CD4-positive, alpha-beta T cell treated with Interleukin-6 at 100 ng/mL for 8 hours (primary cell): ENCODE measurements around the gene ANKRD63.

Experiments
- DNase-seq: peaks from one replicate; pipeline ENCODE4 v3.0.0-alpha.2; 2020; ENCODE audit warnings: mixed read lengths, low spot score

The ANKRD63 gene

GRCh38 chr15:40242601-40243000, 40.3 kb downstream of the ANKRD63 start:
- no peak for DNase-seq

DNA sequence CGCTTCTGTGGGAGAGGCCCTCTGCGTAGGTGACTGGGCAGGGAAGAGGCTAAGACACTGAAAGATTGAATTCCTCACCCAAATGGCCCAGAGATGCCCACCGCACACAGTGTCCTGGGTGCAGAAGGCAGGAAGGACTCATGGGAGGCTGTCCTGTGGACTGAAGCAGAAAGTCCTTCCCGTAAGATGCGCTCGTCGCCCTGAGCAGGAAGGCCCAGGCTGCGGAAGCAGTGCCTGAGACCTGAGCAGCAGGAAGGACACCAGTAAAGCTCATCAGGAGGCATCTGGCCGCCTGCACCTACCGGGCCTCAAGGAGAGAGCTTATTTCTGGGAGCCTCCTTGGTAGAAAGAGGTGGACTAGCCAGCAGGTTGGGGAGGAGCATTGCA, 40.7 kb downstream of the ANKRD63 start:
- DNase-seq, result no peak

- DNase-seq, result no peak
Observed at GRCh38 chr15:40241269-40242212, 41.3 kb downstream of the ANKRD63 start.

DNA sequence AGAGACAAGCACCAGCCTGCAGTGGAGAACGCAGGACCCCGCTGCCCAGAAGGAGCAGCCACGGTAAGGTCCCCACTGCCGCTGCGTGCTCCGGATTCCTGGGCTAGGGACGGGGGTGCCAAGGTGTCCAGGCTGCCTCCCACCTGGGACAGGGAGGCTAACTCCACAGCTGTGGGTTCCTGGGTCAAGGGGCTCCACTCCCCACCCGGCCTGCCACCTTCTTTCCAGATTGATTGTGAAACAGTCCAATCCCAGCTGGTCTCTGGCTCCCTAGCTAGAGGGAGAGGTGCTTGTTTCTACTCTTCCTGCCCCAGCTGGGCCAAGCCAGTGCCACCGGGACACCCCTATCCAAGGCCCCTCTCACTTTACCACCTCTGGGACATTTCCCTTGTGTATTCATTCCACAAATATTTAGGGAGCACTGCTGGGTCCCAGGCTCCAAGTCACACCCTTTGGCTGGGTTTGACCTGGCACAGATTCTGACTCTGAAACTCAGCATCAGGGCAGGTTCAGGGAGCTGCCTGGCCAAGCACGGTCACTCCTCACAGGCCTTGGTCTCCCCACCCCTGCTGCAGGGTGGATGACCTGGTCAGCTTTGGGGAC, 42.1 kb downstream of the ANKRD63 start:
- no peak for DNase-seq

DNA sequence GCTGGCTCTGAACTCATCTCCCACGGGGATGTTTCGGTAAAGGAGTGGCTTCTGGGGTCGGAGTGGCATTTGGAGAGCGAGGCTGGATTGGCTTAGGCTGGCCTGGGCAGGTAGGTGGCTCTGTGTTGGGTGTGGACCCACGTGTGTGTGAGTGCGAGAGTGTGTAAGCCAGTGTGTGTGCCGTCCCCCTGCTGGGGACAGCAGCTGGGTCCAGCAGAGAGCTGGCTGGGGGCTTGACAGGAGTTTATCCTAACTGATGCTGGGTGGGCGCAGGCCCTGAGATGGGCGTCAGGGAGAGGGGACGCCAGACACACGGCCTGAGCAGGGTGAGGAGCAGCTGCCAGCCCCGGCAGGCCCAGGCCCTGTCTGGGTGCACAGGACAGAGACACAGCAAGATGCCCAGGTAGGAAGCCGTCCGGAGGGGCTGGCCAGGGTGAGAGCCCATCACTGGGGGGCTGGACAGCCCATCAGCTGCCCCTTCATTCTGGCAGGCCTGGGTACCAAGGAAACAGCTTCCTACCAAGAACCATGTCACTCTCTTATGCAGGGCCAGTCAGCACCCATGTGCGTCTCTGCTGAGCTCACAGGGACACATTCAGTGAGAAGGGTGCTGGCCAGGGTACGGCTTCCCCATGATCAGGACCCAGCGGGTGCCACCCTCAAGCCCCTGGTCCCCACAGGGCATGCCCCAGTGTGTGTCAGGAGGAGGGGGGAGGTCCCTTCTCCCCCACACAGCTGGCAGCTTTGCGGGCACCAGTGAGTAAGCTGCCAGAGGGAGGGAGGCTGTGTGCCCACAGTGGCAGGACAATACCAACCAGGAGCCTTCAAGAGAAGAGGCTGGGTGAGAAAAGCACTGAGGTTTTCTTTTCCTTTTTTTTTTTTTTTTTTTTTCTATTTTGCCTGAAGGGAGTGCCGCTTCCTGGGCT, 42.9 kb downstream of the ANKRD63 start:
- no peak for DNase-seq

- DNase-seq, result no peak
Observed at GRCh38 chr15:40239404-40239692, 43.5 kb downstream of the ANKRD63 start.

- no peak for DNase-seq
Observed at GRCh38 chr15:40238532-40239403, 44.1 kb downstream of the ANKRD63 start, which contains the start of gene PAK6. TSS of gene PAK6 (plus strand) at chr15:40239063. CDS start at chr15:40264786, 25,723 bp downstream.

DNA sequence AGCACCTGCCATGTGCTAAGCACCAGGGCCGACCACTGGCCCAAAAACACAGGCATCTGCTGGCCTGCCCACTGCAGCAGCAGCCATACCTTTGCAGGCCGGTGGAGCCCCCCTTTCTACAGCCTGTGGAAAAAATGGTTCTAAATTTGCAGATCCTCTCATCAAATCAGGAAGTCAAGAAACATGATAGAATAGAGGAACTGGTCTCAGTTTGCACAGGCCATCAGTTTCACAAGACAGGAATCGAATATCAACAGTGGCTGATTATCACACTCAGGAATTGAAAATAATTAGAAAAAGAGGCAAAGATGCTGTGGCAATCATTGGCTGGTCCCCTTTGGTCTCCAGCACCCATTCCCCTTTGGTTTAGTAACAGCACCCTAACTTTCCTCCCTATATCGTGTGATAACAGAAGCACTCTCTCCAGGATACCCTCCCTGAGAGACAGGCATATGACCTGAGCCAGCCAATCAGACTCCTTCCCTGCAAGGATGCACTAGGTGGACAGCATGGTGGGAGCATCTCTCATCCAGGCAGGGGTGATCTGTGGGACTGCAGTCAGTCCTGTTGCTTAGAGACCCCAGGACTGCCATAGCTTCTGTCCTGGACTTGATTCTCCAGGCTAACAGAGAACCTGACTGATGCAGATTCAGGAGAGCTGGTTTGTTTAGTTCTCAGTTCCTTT, 47.5 kb downstream of the ANKRD63 start:
- no peak for DNase-seq

DNA sequence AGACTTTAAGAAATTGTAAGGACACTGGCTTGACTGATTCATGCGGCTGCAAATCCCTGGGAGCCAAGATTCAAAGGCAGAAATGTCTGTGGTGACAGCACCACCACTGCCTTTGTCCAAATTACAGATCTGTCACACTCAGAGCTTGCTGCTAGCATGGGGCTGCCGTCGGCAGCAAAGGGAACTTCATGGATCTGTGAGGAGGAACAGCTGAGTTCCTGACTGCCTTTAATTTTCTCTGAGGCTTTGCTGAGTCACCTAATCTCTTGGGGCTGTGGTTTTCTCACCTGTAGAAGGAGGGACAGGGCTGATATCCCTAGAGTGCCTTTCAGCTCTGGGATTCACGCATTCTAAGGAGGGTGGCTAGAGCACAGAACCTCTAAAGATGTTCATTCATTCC, 48.1 kb downstream of the ANKRD63 start:
- DNase-seq, result no peak

DNA sequence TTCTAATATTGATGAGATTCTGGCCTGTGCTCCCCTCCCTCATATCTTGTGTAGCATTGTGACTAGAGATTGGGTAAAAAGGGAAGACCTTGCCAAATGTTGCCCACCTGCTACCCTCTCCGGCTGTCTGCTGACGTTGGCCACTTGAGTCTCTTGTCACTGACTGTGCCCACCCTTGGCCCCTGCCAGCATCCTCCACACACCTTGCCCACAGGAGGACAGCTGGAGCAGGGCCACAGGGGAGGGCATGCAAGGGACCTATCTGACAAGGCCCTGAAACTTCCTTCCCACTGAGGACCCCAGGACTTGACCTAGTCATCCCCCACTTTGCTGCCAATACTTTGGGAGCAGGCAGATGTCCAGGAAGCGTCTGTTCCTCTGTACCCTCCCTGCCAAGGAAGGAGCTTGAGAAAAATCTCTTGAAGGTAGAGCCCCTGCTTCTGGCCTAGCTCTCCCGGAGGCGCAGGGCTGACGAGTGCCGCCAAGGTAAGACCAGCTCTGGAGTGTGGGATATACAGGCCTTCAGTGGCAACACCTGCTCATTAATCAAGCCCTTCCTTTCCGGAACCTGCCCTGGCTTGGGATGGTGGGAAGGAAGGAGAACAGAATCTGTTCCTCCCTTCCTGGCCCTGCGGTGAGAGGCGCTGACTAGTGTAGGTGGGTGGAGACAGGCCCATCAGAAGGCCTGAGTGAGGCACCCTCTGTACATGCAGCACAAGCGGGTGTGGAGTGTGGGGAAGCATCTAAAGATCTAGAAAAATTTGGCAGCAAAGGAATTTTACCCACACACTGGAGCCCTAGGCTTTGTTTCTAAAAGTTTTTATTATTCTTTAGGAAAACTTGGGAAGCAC, 48.9 kb downstream of the ANKRD63 start:
- no peak for DNase-seq

GRCh38 chr15:40232625-40233070, 50.2 kb downstream of the ANKRD63 start:
- no peak for DNase-seq
